Nephron (organoid): ENCODE measurements around the gene CHAC1.

ENCODE experiments used
- H3K27ac Mint-ChIP-seq, 3 experiments: 2 replicates each; pipeline ENCODE4 v1.8.0; 2020; ENCODE audit warnings: mixed read lengths in 3 of 3, mild to moderate bottlenecking in 2 of 3, moderate library complexity in 1 of 3
- H3K27me3 Mint-ChIP-seq: 2 replicates; pipeline ENCODE4 v1.8.0; 2021; ENCODE audit warnings: low read depth, mild to moderate bottlenecking, moderate library complexity, mixed read lengths
- H3K36me3 Mint-ChIP-seq: 2 replicates; pipeline ENCODE4 v1.8.0; 2020; ENCODE audit warnings: low read depth, mixed read lengths
- H3K4me1 Mint-ChIP-seq: 2 replicates; pipeline ENCODE4 v1.8.0; 2020; ENCODE audit warnings: mixed read lengths
- H3K4me3 Mint-ChIP-seq, 3 experiments: 2 replicates each; pipeline ENCODE4 v1.8.0; 2020; ENCODE audit warnings: mild to moderate bottlenecking in 3 of 3, mixed read lengths in 3 of 3, moderate library complexity in 2 of 3
- H3K9me3 Mint-ChIP-seq: 2 replicates; pipeline ENCODE4 v1.8.0; 2020; ENCODE audit warnings: mixed read lengths
- TF ChIP-seq, protein P1 (sequence below), 3 experiments: fragments of 200-600 bp; sonication (generic); IDR thresholded peaks; one replicate each; pipeline ENCODE4 v1.5.0; 2021; ENCODE audit warnings: antibody characterized with exemption in 3 of 3; ENCODE audit not compliant: unreplicated experiment in 3 of 3

Gene CHAC1

DNA sequence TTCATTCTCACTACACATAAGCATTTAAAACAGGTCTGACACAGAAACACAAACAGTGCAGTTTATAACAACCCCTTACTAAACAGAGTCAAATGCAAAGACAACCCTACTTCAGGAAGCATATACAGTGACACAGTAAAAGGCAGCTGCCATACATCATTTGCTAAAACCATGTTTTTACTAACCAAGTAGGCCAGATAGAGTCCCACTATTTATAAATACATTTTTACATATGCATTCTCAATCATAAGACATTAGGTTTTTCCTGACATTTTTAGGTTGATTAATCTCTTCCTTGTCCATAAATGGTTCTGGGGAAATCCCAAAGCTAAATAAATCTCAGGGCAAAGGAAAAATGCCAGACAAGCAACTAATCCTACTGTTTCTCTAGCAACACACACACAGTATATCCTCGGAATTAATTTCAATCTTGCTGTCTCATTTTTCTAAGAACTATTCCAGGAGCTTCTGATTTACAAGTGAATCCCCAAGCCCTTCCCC is 39.0 kb downstream of the CHAC1 start:
- no peak overlapping the region for H3K4me3 Mint-ChIP-seq
- no peaks in the 10 kb centered on the region for H3K9me3 Mint-ChIP-seq
- TF ChIP-seq, protein P1, sequence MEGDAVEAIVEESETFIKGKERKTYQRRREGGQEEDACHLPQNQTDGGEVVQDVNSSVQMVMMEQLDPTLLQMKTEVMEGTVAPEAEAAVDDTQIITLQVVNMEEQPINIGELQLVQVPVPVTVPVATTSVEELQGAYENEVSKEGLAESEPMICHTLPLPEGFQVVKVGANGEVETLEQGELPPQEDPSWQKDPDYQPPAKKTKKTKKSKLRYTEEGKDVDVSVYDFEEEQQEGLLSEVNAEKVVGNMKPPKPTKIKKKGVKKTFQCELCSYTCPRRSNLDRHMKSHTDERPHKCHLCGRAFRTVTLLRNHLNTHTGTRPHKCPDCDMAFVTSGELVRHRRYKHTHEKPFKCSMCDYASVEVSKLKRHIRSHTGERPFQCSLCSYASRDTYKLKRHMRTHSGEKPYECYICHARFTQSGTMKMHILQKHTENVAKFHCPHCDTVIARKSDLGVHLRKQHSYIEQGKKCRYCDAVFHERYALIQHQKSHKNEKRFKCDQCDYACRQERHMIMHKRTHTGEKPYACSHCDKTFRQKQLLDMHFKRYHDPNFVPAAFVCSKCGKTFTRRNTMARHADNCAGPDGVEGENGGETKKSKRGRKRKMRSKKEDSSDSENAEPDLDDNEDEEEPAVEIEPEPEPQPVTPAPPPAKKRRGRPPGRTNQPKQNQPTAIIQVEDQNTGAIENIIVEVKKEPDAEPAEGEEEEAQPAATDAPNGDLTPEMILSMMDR (IDR thresholded peaks at IDR 0.05; ENCODE audit: unreplicated experiment in 3 of 3), result no peak
- peak overlapping the region; percentile 63 to 87 (median 67) for H3K27ac Mint-ChIP-seq
- no peaks in the 10 kb centered on the region for H3K27me3 Mint-ChIP-seq
- H3K36me3 Mint-ChIP-seq, result peaks cover 69% of the 10 kb centered on the region
- H3K4me1 Mint-ChIP-seq, result peaks cover 31% of the 10 kb centered on the region

DNA sequence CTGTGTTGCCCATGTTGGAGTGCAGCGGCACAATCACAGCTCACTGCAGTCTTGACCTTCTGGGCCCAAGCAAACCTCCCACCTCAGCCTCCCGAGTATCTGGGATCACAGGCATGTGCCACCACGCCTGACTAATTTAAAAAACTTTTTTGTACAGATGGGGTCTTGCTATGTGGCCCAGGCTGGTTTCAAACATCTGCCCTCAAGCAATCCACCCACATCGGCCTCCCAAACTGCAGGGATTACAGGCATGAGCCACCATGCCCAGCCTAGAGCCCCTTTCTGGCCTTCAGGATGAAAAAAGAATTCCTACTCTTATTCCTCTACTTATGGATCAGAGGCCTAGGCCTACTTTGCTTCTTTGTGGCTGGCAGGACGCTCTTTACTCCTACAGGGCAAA is 39.6 kb downstream of the CHAC1 start:
- no peak overlapping the region for H3K4me3 Mint-ChIP-seq
- H3K9me3 Mint-ChIP-seq, result no peaks in the 10 kb centered on the region
- H3K4me1 Mint-ChIP-seq, result peaks cover 25% of the 10 kb centered on the region
- H3K36me3 Mint-ChIP-seq, result peaks cover 67% of the 10 kb centered on the region
- peak overlapping the region; percentile 63 to 87 (median 67) for H3K27ac Mint-ChIP-seq
- no peaks in the 10 kb centered on the region for H3K27me3 Mint-ChIP-seq
- TF ChIP-seq, protein P1 (IDR thresholded peaks at IDR 0.05; ENCODE audit: unreplicated experiment in 3 of 3), result no peak

DNA sequence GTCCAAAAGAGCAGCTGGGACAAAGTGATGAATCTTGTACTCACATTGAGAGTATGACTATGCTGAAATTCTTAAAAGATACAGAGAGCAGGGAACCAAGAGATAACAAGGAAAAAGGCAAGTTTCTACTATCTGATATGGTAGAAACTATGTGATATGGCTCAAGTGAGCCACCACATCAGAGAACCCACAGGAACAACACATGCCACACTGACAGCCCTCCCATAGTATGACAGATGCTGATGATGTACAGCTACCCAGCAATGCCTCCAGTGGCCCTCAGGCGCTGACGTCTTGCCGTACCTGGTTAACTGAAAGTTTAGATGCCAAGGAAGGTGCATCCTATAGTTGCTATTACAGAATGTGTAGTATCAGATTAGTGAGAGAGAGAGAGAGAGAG is 42.4 kb downstream of the CHAC1 start:
- peaks cover 25% of the 10 kb centered on the region for H3K4me1 Mint-ChIP-seq
- H3K27ac Mint-ChIP-seq, result no peak overlapping the region
- H3K9me3 Mint-ChIP-seq, result no peaks in the 10 kb centered on the region
- H3K4me3 Mint-ChIP-seq, result no peak overlapping the region
- TF ChIP-seq, protein P1 (IDR thresholded peaks at IDR 0.05; ENCODE audit: unreplicated experiment in 3 of 3), result no peak
- H3K27me3 Mint-ChIP-seq, result no peaks in the 10 kb centered on the region
- H3K36me3 Mint-ChIP-seq, result peaks cover 54% of the 10 kb centered on the region

- no peaks in the 10 kb centered on the region for H3K9me3 Mint-ChIP-seq
- peaks cover 41% of the 10 kb centered on the region for H3K36me3 Mint-ChIP-seq
- H3K4me3 Mint-ChIP-seq, result no peak overlapping the region
- TF ChIP-seq, protein P1 (IDR thresholded peaks at IDR 0.05; ENCODE audit: unreplicated experiment in 3 of 3), result no peak
- H3K27ac Mint-ChIP-seq, result no peak overlapping the region
- peaks cover under 1% of the 10 kb centered on the region for H3K4me1 Mint-ChIP-seq
- no peaks in the 10 kb centered on the region for H3K27me3 Mint-ChIP-seq
Observed at GRCh38 chr15:40999190-40999589, 45.9 kb downstream of the CHAC1 start.

GRCh38 chr15:41001524-41002214 is 48.4 kb downstream of the CHAC1 start:
- TF ChIP-seq, protein P1 (IDR thresholded peaks at IDR 0.05; ENCODE audit: unreplicated experiment in 3 of 3), result no peak
- peaks cover 51% of the 10 kb centered on the region for H3K36me3 Mint-ChIP-seq
- no peaks in the 10 kb centered on the region for H3K4me1 Mint-ChIP-seq
- H3K4me3 Mint-ChIP-seq, result no peak overlapping the region
- H3K27me3 Mint-ChIP-seq, result no peaks in the 10 kb centered on the region
- no peaks in the 10 kb centered on the region for H3K9me3 Mint-ChIP-seq
- H3K27ac Mint-ChIP-seq, result peak overlapping the region in 1 of 3 experiments; percentile 19

DNA sequence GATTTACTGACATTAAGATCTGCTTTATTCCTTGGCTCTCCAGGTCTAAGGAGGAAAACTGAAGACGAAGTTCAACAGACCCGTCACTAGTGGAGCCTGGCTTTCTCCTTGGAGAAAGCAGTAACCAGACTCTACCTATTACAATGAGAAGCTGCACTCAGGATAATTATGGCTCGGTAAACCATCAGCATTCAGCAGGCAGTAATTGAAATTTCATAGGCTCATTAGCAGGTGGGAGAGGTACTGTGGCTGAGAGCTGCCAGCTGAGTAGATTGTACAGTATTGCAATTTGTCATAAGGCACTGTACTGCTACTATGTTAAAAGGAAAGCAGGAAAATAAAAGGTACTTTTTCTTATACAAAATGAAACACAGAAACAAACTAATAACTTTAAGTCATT is 51.2 kb downstream of the CHAC1 start:
- Mint-ChIP-seq H3K36me3 (peaks cover 44% of the 10 kb centered on the region), H3K27ac (no peak overlapping the region), H3K4me1 (no peaks in the 10 kb centered on the region), H3K4me3 (no peak overlapping the region), H3K27me3 (no peaks in the 10 kb centered on the region), H3K9me3 (no peaks in the 10 kb centered on the region)
- TF ChIP-seq, protein P1 (IDR thresholded peaks at IDR 0.05; ENCODE audit: unreplicated experiment in 3 of 3), result no peak
